Esophagus (tissue), 2 donors: ENCODE results near the gene C19orf85. TPM values are rescaled to one million over a fixed set of nuclear protein-coding genes. Genes with fewer than 3 reads are reported as not detected.

Experiments used
- H3K27ac ChIP-seq, 2 donors: one replicate each; pipeline ENCODE4 v1.5.1; 2013; ENCODE audit warnings: low read depth in 2 of 2, mild to moderate bottlenecking in 2 of 2, inconsistent platforms in 1 of 2, low read length in 1 of 2, moderate library complexity in 1 of 2
- H3K27me3 ChIP-seq, 2 donors: one replicate each; pipeline ENCODE4 v1.6.1; 2013; ENCODE audit warnings: low read length in 2 of 2, control low read depth in 1 of 2, mild to moderate bottlenecking in 1 of 2; ENCODE audit not compliant: insufficient read depth in 2 of 2, control insufficient read depth in 1 of 2
- H3K36me3 ChIP-seq, 2 donors: one replicate each; pipeline ENCODE4 v1.6.1; 2013; ENCODE audit warnings: low read length in 1 of 2; ENCODE audit not compliant: control insufficient read depth in 2 of 2, insufficient read depth in 2 of 2
- H3K4me1 ChIP-seq, 2 donors: one replicate each; pipeline ENCODE4 v1.6.1; 2013; ENCODE audit warnings: low read length in 1 of 2; ENCODE audit not compliant: control insufficient read depth in 2 of 2, insufficient read depth in 2 of 2
- H3K4me3 ChIP-seq, 2 donors: one replicate each; pipeline ENCODE4 v1.5.1; 2013; ENCODE audit warnings: low read length in 2 of 2, mild to moderate bottlenecking in 2 of 2, low read depth in 1 of 2, moderate library complexity in 1 of 2
- H3K9me3 ChIP-seq, 2 donors: one replicate each; pipeline ENCODE4 v1.6.1; 2013; ENCODE audit warnings: mild to moderate bottlenecking in 2 of 2, low read depth in 1 of 2, low read length in 1 of 2, moderate library complexity in 1 of 2; ENCODE audit not compliant: control insufficient read depth in 2 of 2, insufficient read depth in 1 of 2
- WGBS, 2 donors: extraction: QIAGEN DNeasy Blood & Tissue Kit; methylation state at CpG; one replicate each; pipeline ENCODE4 v1.1.7; 2013; 5-methylcytosine and 5-hydroxymethylcytosine counted together
- polyA plus RNA-seq, 2 donors: library from polyadenylated mRNA; stranded (reverse); fragments of 200-250 nt; gene quantifications; one replicate each; pipeline ENCODE4 v1.2.3, GENCODE V29; 2013
- donor health status: healthy with polysubstance abuse.
- donor health status: Bipolar disorder and iron deficiency.

C19orf85 gene
- under 1 TPM in 1 of 2 donors, not detected in 1; 0.04 TPM for polyA plus RNA-seq

GRCh38 chr19:55464662-55465054 lies at the start of gene C19orf85:
Gene C19orf85, minus strand, starts transcription at chr19:55464751. Its CDS starts 197 bp downstream, at chr19:55464554.
- no peaks in the 10 kb centered on the region for H3K9me3 ChIP-seq
- H3K4me1 ChIP-seq = peaks cover 1 to 4% of the 10 kb centered on the region in 2 donors
- H3K27ac ChIP-seq = no peak within 1 kb of the TSS
- WGBS, 2 donors = 68 to 75% methylated on average over 14 of the region's 14 CpGs
- H3K36me3 ChIP-seq = no peaks in the 10 kb centered on the region
- no peak within 1 kb of the TSS for H3K4me3 ChIP-seq
- H3K27me3 ChIP-seq = no peaks in the 10 kb centered on the region

DNA sequence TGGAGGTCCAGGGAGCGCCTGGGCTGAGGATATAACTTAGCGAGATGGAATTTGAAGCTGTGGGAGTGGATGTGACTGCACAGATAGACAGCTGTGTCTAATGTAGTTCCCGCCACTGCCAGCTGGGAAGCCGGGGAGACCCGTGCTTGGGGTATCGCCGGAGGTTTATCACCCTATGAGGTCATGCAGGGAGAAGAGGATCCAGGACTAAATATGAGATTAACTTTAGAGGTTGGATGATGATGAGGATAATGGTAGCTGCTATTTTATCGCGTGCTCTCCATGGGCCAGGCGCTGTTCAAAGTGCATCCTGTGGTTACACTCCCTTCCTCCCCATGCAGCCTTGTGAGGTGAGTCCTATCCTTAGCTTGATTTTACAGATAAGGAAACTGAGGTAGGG lies 43.6 kb upstream of the C19orf85 start:
- WGBS, 2 donors = 72 to 77% methylated on average over 10 of the region's 10 CpGs
- Histone ChIP-seq H3K4me1 (no peaks in the 10 kb centered on the region), H3K27ac (no peak overlapping the region), H3K36me3 (no peaks in the 10 kb centered on the region), H3K27me3 (no peaks in the 10 kb centered on the region), H3K4me3 (no peak overlapping the region), H3K9me3 (no peaks in the 10 kb centered on the region)

GRCh38 chr19:55504981-55505380 lies 40.4 kb upstream of the C19orf85 start:
- Histone ChIP-seq H3K27me3 (no peaks in the 10 kb centered on the region), H3K4me1 (no peaks in the 10 kb centered on the region), H3K9me3 (no peaks in the 10 kb centered on the region), H3K27ac (no peak overlapping the region), H3K36me3 (no peaks in the 10 kb centered on the region), H3K4me3 (no peak overlapping the region)
- 81 to 83% methylated on average over 11 of the region's 11 CpGs for WGBS, 2 donors

DNA sequence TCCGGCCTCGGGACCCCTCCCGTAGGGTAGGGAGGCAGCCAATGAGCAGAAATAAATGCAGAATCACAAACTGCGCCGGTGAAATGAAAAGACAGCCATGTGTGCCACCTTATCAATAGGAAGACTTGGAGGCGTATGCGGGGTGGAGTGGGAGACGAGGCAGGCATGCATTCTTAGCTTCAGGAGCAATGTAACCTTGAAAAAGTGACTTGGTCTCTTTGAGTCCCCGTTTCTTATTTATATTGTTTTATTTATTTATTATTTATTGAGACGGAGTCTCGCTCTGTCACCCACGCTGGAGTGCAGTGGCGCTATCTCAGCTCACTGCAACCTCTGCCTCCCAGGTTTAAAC lies 39.7 kb upstream of the C19orf85 start:
- no peaks in the 10 kb centered on the region for H3K4me1 ChIP-seq
- H3K4me3 ChIP-seq = no peak overlapping the region
- H3K9me3 ChIP-seq = no peaks in the 10 kb centered on the region
- H3K27me3 ChIP-seq = no peaks in the 10 kb centered on the region
- WGBS, 2 donors = 24 to 29% methylated on average over 13 of the region's 13 CpGs
- H3K36me3 ChIP-seq = no peaks in the 10 kb centered on the region
- no peak overlapping the region for H3K27ac ChIP-seq

- Histone ChIP-seq H3K27me3 (no peaks in the 10 kb centered on the region), H3K4me1 (no peaks in the 10 kb centered on the region), H3K27ac (peak overlapping the region; percentile 58 to 76), H3K36me3 (no peaks in the 10 kb centered on the region), H3K4me3 (peak overlapping the region; percentile 27 to 40), H3K9me3 (no peaks in the 10 kb centered on the region)
- WGBS, 2 donors = 12 to 16% methylated on average over 63 to 64 of the region's 64 CpGs
Observed at GRCh38 chr19:55503502-55504251, 39.1 kb upstream of the C19orf85 start.

GRCh38 chr19:55503157-55503501 lies 38.6 kb upstream of the C19orf85 start:
- H3K27me3 ChIP-seq = no peaks in the 10 kb centered on the region
- H3K36me3 ChIP-seq = no peaks in the 10 kb centered on the region
- H3K4me3 ChIP-seq = no peak overlapping the region
- 78 to 89% methylated on average over 17 of the region's 17 CpGs for WGBS, 2 donors
- H3K9me3 ChIP-seq = no peaks in the 10 kb centered on the region
- H3K27ac ChIP-seq = no peak overlapping the region
- no peaks in the 10 kb centered on the region for H3K4me1 ChIP-seq

DNA sequence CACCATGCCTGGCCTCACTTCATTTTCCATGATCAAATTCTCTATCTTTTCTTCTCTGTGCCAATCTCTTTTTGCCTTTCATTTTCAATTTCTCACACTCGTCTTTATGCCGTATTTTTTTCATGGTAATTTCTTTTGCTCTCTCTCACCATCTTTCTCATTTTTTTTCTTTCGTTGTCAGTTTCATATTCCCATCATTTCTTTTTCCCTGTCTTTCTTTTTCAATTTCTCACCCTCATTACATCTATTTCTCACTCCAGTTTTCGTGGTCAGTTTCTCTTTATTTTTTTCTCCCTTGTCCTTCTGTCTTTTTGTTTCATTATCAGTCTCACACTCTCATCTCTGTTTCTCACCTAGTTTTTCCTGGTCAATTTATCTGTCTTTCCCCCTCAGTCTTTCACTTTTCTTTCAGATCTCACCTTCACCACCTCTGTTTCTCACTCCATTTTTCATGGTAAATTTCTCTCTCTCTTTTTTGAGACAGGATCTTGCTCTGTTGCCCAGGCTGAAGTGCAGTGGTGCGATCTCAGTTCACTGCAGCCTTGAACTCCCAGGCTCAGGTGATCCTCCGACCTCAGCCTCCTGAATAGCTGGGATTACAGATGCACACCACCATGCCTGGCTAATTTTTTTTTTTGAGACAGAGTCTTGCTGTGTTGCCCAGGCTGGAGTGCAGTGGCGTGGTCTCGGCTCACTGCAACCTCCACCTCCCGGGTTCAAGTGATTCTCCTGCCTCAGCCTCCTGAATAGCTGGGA lies 37.8 kb upstream of the C19orf85 start:
- H3K4me1 ChIP-seq = no peaks in the 10 kb centered on the region
- H3K4me3 ChIP-seq = no peak overlapping the region
- WGBS, 2 donors = 91 to 92% methylated on average over 9 of the region's 9 CpGs
- H3K36me3 ChIP-seq = no peaks in the 10 kb centered on the region
- no peaks in the 10 kb centered on the region for H3K27me3 ChIP-seq
- no peak overlapping the region for H3K27ac ChIP-seq
- H3K9me3 ChIP-seq = no peaks in the 10 kb centered on the region

DNA sequence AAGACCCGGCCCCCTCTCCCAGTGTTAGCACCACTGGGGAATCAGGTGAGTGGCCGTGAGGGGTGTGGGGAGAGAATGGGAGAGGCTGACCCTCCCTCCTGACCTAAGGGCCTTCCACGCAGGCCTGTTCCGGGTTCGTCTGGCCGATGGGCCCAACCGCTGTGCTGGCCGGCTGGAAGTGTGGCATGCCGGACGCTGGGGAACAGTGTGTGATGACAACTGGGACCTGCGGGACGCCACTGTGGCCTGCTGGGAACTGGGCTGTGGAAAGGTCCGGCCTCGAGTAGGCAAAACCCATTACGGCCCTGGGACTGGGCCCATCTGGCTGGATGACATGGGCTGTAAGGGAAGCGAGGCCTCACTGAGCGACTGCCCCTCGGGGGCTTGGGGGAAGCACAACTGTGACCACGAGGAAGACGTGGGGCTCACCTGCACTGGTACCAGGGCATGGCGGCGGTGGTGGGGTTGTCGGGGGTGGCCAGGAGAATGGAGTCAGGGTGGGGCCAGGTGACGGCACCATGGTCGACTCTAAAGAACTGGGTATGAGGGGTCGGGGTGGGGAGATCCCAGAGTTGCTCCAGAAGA lies 35.9 kb upstream of the C19orf85 start:
- Histone ChIP-seq H3K27me3 (no peaks in the 10 kb centered on the region), H3K27ac (no peak overlapping the region), H3K36me3 (no peaks in the 10 kb centered on the region), H3K4me3 (no peak overlapping the region), H3K9me3 (no peaks in the 10 kb centered on the region), H3K4me1 (no peaks in the 10 kb centered on the region)
- 94 to 95% methylated on average over 26 of the region's 26 CpGs for WGBS, 2 donors

GRCh38 chr19:55498246-55498840 lies 33.8 kb upstream of the C19orf85 start:
- H3K9me3 ChIP-seq = no peaks in the 10 kb centered on the region
- no peaks in the 10 kb centered on the region for H3K27me3 ChIP-seq
- H3K36me3 ChIP-seq = no peaks in the 10 kb centered on the region
- H3K27ac ChIP-seq = no peak overlapping the region
- H3K4me1 ChIP-seq = no peaks in the 10 kb centered on the region
- WGBS, 2 donors = 38 to 40% methylated on average over 2 of the region's 2 CpGs
- no peak overlapping the region for H3K4me3 ChIP-seq
